ENCODE results near the gene CACUL1. TPM values are rescaled to one million over a fixed set of nuclear protein-coding genes. Genes with fewer than 3 reads are reported as not detected.
A peak's percentile ranks its signal among the peaks of the same experiment; 100 is the strongest.
"Not testable (repeated sequence)": the region's sequence is repeated elsewhere in the genome, so short reads cannot be mapped to it uniquely, and the experiment has no call there.

CACUL1 gene
- 10 to 100 TPM; 24.1 to 33.7 (median 28.0) TPM for polyA plus RNA-seq (ENCODE audit: insufficient read length in 4 of 4)

GRCh38 chr10:118754556-118755423 is at the start of gene CACUL1:
Gene CACUL1 (minus strand): TSS chr10:118754970. CDS start chr10:118754762, 208 bp downstream.
- DNase-seq (ENCODE audit: low read depth in 4 of 4, low spot score in 3 of 4): peak; percentile 99 to 100 (median 100)

DNA sequence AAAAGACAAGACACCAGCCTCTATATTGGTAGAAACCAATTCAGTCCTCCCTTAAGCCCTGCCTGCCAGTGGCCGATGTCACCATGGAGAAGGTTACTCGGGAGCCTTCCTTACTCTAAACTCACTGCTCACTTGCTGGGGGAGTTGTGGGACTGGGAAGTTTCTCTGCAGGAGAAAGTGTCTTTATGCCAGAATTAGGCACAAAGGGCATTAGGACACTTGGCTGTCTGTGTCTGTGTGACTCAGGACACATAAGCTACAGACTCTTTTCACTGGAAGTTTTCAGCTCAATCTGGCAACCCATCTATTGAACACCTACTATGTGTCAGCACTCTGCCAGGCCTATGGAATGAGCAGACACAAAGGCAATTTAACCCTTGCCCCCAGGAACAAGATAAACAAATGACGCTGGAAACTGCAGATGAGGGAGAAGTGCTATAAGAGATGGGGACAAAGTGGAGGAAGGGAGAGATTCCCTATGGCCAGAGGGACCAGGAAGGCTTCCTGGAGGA is 49.5 kb upstream of the CACUL1 start:
- no peak for DNase-seq (ENCODE audit: low read depth in 4 of 4, low spot score in 3 of 4)

DNA sequence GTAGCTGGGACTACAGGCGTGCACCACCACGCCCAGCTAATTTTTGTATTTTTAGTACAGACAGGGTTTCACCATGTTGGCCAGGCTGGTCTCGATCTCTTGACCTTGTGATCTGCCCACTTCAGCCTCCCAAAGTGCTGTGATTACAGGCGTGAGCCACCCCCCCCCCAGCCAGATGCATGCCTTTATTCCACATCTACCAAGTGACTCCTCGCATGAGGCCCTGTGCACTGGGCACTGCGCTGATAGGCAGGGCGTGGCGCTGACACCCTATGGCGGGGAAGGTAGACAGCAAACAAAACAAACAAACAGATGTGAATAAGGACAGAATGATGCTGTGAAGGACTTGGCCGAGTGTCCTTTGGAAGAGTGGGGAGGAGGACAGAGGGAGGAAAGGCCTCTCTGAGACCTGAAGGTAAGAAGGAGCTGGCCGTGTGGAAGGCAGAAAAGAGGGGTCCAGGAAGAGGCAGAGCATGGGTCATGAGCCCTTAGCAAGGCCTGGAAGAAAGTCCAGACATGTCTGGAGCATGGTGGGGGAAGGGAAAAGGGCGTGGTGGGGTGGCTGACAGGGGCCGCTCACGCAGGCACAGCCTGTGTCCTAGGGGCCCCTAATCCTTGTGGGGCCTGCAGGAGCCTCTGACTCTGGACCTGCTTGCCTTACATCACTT is 47.5 kb upstream of the CACUL1 start:
- no peak for DNase-seq (ENCODE audit: low read depth in 4 of 4, low spot score in 3 of 4)

DNA sequence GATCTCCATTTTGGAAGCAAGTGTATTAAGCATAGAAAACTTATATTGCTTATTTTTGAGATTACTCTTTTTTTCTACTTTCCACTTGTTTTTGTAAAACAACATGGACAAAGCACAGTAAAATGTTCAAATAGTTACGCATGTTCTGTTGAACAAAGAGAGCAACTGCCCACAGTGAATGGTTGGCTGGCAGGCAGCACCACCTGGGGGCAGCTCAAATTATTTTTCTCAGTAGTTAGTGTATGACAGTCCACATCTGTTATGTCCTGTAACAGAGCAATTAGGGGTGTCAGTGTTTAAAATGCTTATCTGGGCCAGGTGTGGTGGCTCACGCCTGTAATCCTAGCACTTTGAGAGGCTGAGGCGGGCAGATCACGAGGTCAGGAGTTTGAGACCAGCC is 46.1 kb upstream of the CACUL1 start:
- no peak for DNase-seq (ENCODE audit: low read depth in 4 of 4, low spot score in 3 of 4)

DNA sequence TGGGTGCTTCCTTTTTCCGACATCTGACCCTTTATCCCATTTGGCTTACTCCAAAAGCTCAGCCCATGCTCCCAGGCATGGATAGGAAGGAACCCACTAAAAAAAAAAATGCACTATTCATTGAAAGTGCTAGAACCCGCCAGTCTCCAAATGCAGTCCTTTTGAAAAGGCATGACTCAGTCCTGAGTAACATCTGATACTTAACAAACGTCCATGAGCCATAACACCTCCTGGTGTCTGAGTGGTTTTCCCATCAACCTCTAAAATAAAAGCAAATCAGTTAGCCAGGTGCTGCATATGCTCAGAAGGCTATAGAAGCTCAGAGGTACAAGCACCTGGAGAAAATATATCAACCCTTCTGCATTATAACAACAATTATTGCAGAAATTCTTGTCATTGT is 45.0 kb upstream of the CACUL1 start:
- DNase-seq (ENCODE audit: low read depth in 4 of 4, low spot score in 3 of 4): no peak

DNA sequence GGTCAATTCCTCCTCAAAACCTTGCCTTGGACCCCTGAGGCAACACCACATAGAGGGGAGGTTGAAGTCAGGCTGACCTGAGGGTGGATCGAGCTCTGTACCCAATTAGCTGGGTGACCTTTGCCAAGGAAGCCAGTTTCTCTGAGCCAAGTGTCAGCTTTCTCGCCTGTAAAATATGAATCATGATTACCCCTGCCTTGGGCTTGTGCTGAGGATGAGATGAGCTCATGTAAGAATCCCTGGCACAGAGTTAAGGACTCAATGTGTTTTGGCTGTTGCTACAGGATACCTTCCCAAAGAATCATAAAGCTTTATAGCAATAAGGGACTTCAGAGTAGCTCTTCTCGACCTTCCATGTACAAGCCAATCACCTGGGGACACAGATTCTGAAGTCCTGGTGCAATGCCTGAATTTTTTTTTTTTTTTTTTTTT is 43.5 kb upstream of the CACUL1 start:
- no peak for DNase-seq (ENCODE audit: low read depth in 4 of 4, low spot score in 3 of 4)

DNA sequence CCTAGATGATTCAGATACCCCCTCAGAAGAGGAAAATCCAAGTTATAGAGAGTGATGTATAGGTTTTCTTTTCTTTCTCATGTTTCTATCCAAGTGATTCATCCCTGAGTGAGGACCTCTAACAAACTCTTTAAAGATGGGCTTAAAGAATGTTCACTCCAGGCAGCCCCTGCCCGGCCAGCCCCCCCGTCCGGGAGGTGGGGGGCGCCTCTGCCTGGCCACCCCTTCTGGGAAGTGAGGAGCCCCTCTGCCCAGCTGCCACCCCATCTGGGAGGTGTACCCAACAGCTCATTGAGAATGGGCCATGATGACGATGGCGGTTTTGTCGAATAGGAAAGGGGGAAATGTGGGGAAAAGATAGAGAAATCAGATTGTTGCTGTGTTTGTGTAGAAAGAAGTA is 40.2 kb upstream of the CACUL1 start:
- not testable (repeated sequence) for DNase-seq (ENCODE audit: low read depth in 4 of 4, low spot score in 3 of 4)

- no peak for DNase-seq (ENCODE audit: low read depth in 4 of 4, low spot score in 3 of 4)
Measured at GRCh38 chr10:118793545-118793944, 38.8 kb upstream of the CACUL1 start.

DNA sequence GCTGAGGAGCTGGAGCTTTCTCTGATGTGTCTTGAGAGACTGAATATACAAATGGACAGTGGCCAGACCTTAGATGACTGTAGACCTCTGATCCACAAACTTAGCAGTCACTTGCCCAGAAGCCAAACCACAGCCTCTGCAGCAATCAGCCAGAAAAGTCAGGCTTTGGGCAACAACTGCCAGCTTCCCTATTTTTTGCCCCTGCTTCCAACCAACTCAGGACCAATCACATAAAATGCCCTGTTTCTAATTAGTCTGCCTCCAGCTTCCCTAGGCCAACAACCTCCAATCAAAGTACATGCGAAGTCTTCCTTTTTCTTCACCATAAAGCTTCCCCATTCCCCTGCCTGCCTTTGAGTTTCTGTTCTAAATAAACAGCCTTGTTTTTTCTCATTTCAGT is 37.8 kb upstream of the CACUL1 start:
- no peak for DNase-seq (ENCODE audit: low read depth in 4 of 4, low spot score in 3 of 4)

- DNase-seq (ENCODE audit: low read depth in 4 of 4, low spot score in 3 of 4): no peak
Measured at GRCh38 chr10:118790058-118790457, 35.3 kb upstream of the CACUL1 start.

GRCh38 chr10:118785551-118785950 is 30.8 kb upstream of the CACUL1 start:
- DNase-seq (ENCODE audit: low read depth in 4 of 4, low spot score in 3 of 4): no peak

- no peak for DNase-seq (ENCODE audit: low read depth in 4 of 4, low spot score in 3 of 4)
Measured at GRCh38 chr10:118783776-118784545, 29.2 kb upstream of the CACUL1 start.

- not testable (repeated sequence) for DNase-seq (ENCODE audit: low read depth in 4 of 4, low spot score in 3 of 4)
Measured at GRCh38 chr10:118782916-118783465, 28.2 kb upstream of the CACUL1 start.

- DNase-seq (ENCODE audit: low read depth in 4 of 4, low spot score in 3 of 4): no peak
Measured at GRCh38 chr10:118781541-118781940, 26.8 kb upstream of the CACUL1 start.

DNA sequence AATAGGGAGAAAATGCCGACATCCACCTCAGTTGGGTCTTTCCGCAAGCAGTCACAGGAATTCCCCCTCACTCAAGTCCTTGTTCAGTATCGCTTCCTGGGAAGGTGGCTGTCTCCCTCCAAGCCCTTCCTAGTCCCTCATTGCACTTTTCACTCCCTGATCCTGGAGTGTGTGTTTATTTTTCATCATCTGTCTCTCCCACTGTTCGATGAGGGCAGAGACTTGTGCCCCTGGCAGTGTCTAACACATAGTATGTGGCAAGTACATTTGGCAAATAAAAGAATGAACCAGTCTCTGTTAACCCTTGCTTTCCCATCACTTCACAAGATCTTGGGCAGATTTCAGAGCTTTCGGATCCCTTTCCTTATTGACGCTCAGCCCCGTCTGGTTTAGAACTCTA is 24.0 kb upstream of the CACUL1 start:
- no peak for DNase-seq (ENCODE audit: low read depth in 4 of 4, low spot score in 3 of 4)

DNA sequence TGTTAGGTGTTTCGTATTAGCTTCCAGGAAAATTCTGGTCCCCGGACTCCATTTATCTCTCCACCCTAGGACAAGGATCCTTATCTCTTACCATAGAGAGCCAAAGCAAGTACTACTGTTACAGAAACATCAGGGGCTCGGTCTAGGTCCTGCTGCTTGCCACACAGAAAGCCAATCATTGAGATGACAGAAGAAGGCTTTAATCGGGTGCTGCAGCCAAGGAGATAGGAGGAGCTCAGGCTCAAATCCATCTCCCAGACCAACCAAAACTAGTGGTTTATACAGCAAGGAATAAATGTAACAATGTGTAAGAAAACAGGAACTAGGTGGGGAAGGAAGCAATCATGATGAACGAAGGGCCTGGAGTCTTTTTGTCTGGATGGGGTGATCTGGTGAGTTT is 22.2 kb upstream of the CACUL1 start:
- no peak for DNase-seq (ENCODE audit: low read depth in 4 of 4, low spot score in 3 of 4)

GRCh38 chr10:118776033-118776432 is 21.3 kb upstream of the CACUL1 start:
- DNase-seq (ENCODE audit: low read depth in 4 of 4, low spot score in 3 of 4): no peak

DNA sequence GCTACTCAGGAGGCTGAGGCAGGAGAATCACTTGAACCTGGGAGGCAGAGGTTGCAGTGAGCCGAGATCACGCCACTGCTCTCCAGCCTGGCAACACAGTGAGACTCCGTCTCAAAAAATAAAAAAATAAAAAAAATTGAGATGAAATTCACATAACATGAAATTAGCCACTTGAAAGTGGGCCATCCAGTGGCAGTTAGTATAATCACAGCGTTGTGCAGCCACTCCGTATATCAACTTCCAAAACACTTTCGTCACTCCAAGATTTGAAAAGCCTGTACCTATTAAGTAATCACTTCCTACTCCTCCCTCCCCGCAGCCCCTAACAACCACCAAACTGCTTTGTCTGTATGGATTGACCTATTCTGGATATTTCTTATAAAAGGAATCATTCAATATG is 20.7 kb upstream of the CACUL1 start:
- DNase-seq (ENCODE audit: low read depth in 4 of 4, low spot score in 3 of 4): no peak

GRCh38 chr10:118773041-118773440 is 18.3 kb upstream of the CACUL1 start:
- DNase-seq (ENCODE audit: low read depth in 4 of 4, low spot score in 3 of 4): no peak

DNA sequence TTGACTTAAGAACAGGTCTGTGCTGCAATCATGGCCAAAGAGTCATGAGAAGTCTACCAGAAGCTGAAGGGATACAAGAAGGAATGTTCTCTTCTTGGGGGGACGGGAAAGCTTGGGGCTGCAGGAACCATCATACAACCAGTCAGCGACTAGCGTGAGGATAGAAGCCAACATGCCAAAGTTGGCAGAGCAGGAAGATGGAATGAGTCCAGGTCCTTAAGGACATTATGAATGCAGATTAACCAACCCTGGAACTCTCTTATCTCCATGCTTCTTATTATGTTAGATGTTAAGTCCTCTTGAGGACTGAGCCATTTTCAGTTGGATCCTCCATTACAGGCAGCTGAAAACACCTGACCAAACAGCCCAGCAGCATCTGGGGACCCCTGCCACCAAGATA is 17.2 kb upstream of the CACUL1 start:
- no peak for DNase-seq (ENCODE audit: low read depth in 4 of 4, low spot score in 3 of 4)
